ENCODE data around the gene CDK12.
A peak's percentile ranks its signal among the peaks of the same experiment; 100 is the strongest.
"Not testable (repeated sequence)": the region's sequence is repeated elsewhere in the genome, so short reads cannot be mapped to it uniquely, and the experiment has no call there.

CDK12 gene

GRCh38 chr17:39450051-39450450 lies 11.2 kb upstream of the CDK12 start:
- Histone ChIP-seq H3K36me3 (peaks cover 46% of the 10 kb centered on the region), H3K9me3 (ENCODE audit: severe bottlenecking) (no peaks in the 10 kb centered on the region), H3K27me3 (ENCODE audit: insufficient read depth, low read depth, severe bottlenecking) (no peaks in the 10 kb centered on the region), H3K4me3 (ENCODE audit: low read depth, low read length) (peak overlapping the region; percentile 99), H3K27ac (peak overlapping the region; percentile 96; the same call in 1 of the 2 replicates)
- DNase-seq = no peak
- TF ChIP-seq, protein P1, sequence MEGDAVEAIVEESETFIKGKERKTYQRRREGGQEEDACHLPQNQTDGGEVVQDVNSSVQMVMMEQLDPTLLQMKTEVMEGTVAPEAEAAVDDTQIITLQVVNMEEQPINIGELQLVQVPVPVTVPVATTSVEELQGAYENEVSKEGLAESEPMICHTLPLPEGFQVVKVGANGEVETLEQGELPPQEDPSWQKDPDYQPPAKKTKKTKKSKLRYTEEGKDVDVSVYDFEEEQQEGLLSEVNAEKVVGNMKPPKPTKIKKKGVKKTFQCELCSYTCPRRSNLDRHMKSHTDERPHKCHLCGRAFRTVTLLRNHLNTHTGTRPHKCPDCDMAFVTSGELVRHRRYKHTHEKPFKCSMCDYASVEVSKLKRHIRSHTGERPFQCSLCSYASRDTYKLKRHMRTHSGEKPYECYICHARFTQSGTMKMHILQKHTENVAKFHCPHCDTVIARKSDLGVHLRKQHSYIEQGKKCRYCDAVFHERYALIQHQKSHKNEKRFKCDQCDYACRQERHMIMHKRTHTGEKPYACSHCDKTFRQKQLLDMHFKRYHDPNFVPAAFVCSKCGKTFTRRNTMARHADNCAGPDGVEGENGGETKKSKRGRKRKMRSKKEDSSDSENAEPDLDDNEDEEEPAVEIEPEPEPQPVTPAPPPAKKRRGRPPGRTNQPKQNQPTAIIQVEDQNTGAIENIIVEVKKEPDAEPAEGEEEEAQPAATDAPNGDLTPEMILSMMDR (IDR thresholded peaks at IDR 0.05; ENCODE audit: low read depth, low read length) = no peak

- no peaks in the 10 kb centered on the region for H3K27me3 ChIP-seq (ENCODE audit: insufficient read depth, low read depth, severe bottlenecking)
- no peaks in the 10 kb centered on the region for H3K9me3 ChIP-seq (ENCODE audit: severe bottlenecking)
- peaks cover 37% of the 10 kb centered on the region for H3K36me3 ChIP-seq
- peak within 1 kb of the TSS; percentile 99 for H3K4me3 ChIP-seq (ENCODE audit: low read depth, low read length)
- H3K27ac ChIP-seq = peak within 1 kb of the TSS; percentile 96
- TF ChIP-seq, protein P1 (IDR thresholded peaks at IDR 0.05; ENCODE audit: low read depth, low read length) = no peak
- peak; percentile 99 for DNase-seq
These were observed 10.3 kb upstream of the CDK12 start, which contains the start of gene MED1 for GRCh38 chr17:39450847-39451581. TSS of gene MED1 (minus strand) at chr17:39451263. CDS start at chr17:39451062, 201 bp downstream.

- Histone ChIP-seq H3K9me3 (ENCODE audit: severe bottlenecking) (no peaks in the 10 kb centered on the region), H3K27ac (no peak overlapping the region), H3K36me3 (peaks cover 2% of the 10 kb centered on the region), H3K27me3 (ENCODE audit: insufficient read depth, low read depth, severe bottlenecking) (no peaks in the 10 kb centered on the region), H3K4me3 (ENCODE audit: low read depth, low read length) (no peak overlapping the region)
- no peak for DNase-seq
- TF ChIP-seq, protein P1 (IDR thresholded peaks at IDR 0.05; ENCODE audit: low read depth, low read length) = no peak
These were observed 5.4 kb upstream of the CDK12 start for GRCh38 chr17:39455919-39456318.

DNA sequence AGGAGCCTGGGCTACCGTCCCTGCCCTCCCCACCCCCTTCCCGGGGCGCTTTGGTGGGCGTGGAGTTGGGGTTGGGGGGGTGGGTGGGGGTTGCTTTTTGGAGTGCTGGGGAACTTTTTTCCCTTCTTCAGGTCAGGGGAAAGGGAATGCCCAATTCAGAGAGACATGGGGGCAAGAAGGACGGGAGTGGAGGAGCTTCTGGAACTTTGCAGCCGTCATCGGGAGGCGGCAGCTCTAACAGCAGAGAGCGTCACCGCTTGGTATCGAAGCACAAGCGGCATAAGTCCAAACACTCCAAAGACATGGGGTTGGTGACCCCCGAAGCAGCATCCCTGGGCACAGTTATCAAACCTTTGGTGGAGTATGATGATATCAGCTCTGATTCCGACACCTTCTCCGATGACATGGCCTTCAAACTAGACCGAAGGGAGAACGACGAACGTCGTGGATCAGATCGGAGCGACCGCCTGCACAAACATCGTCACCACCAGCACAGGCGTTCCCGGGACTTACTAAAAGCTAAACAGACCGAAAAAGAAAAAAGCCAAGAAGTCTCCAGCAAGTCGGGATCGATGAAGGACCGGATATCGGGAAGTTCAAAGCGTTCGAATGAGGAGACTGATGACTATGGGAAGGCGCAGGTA lies 762 bp downstream of the CDK12 start:
- TF ChIP-seq, protein P1 (IDR thresholded peaks at IDR 0.05; ENCODE audit: low read depth, low read length) = no peak
- Histone ChIP-seq H3K27me3 (ENCODE audit: insufficient read depth, low read depth, severe bottlenecking) (no peaks in the 10 kb centered on the region), H3K4me3 (ENCODE audit: low read depth, low read length) (peak overlapping the region; percentile 93), H3K36me3 (peaks cover 31% of the 10 kb centered on the region), H3K9me3 (ENCODE audit: severe bottlenecking) (peaks cover 4% of the 10 kb centered on the region), H3K27ac (peak overlapping the region; percentile 94)
- DNase-seq = no peak

DNA sequence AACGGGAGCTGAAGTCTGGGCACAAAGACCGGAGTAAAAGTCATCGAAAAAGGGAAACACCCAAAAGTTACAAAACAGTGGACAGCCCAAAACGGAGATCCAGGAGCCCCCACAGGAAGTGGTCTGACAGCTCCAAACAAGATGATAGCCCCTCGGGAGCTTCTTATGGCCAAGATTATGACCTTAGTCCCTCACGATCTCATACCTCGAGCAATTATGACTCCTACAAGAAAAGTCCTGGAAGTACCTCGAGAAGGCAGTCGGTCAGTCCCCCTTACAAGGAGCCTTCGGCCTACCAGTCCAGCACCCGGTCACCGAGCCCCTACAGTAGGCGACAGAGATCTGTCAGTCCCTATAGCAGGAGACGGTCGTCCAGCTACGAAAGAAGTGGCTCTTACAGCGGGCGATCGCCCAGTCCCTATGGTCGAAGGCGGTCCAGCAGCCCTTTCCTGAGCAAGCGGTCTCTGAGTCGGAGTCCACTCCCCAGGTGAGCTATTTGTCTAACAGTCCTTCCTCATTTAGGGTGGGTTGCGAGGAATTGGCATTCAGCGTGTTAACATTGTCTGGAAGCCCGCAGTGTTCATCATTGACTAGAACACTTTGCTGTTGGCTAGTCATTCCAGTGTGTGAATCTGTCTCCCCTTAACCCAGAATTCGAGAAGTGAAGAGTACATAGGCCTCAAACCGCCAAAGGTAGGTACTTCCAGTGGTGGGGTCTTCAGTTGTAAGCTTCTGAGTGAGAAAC lies 1.5 kb downstream of the CDK12 start:
- Histone ChIP-seq H3K36me3 (peaks cover 38% of the 10 kb centered on the region), H3K27ac (peak overlapping the region; percentile 94; the same call in 1 of the 2 replicates), H3K27me3 (ENCODE audit: insufficient read depth, low read depth, severe bottlenecking) (no peaks in the 10 kb centered on the region), H3K4me3 (ENCODE audit: low read depth, low read length) (peak overlapping the region; percentile 93), H3K9me3 (ENCODE audit: severe bottlenecking) (peaks cover 4% of the 10 kb centered on the region)
- DNase-seq = no peak
- TF ChIP-seq, protein P1 (IDR thresholded peaks at IDR 0.05; ENCODE audit: low read depth, low read length) = no peak

GRCh38 chr17:39464639-39465181 lies 3.4 kb downstream of the CDK12 start:
- not testable (repeated sequence) for H3K27ac ChIP-seq; H3K4me3 ChIP-seq (ENCODE audit: low read depth, low read length); DNase-seq; H3K9me3 ChIP-seq (ENCODE audit: severe bottlenecking); H3K27me3 ChIP-seq (ENCODE audit: insufficient read depth, low read depth, severe bottlenecking)
- H3K36me3 ChIP-seq = peaks cover 57% of the 10 kb centered on the region

- H3K27me3 ChIP-seq (ENCODE audit: insufficient read depth, low read depth, severe bottlenecking); DNase-seq; H3K4me3 ChIP-seq (ENCODE audit: low read depth, low read length); H3K9me3 ChIP-seq (ENCODE audit: severe bottlenecking); H3K27ac ChIP-seq: not testable (repeated sequence)
- peaks cover 87% of the 10 kb centered on the region for H3K36me3 ChIP-seq
These were observed 7.3 kb downstream of the CDK12 start for GRCh38 chr17:39468610-39469009.

Data from WERI-Rb-1 (cell line).